C4-2B (cell line): ENCODE data around the gene LPP.

Experiments used
- H3K27ac ChIP-seq: fragments of 450-650 bp; 2 replicates; pipeline ENCODE4 v1.5.1; 2017
- CTCF ChIP-seq: fragments of 450-650 bp; conservative IDR thresholded peaks from 2 replicates; pipeline ENCODE4 v1.5.1; 2017; ENCODE audit warnings: mild to moderate bottlenecking
- ZFX ChIP-seq: fragments of 450-650 bp; IDR thresholded peaks from 2 replicates; pipeline ENCODE4 v1.6.1; 2017

The LPP gene

GRCh38 chr3:188113756-188114155, 40.2 kb upstream of the LPP start:
- TF ChIP-seq CTCF (no peak), ZFX (no peak)
- H3K27ac ChIP-seq: no peak overlapping the region

DNA sequence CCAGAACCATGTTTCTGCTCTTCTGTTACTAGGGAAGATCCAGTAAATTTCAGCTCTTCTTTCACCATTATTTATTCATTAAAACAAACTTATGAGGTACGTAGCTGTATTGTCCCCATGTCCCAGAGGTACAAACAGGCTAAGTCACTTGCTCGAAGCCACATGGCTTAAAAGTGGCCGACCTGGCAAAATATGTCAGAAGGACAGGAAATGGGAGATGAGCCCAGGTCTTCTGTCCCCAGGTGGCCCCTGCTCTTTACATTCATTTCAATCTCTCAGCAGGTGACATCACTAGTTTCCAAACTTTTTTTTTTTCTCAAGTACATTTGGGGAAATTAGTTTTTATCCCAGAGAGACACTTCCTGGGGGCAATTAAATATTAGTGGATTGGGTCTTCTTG, 34.1 kb upstream of the LPP start:
- TF ChIP-seq CTCF: no peak
- TF ChIP-seq ZFX: no peak
- H3K27ac ChIP-seq: no peak overlapping the region

DNA sequence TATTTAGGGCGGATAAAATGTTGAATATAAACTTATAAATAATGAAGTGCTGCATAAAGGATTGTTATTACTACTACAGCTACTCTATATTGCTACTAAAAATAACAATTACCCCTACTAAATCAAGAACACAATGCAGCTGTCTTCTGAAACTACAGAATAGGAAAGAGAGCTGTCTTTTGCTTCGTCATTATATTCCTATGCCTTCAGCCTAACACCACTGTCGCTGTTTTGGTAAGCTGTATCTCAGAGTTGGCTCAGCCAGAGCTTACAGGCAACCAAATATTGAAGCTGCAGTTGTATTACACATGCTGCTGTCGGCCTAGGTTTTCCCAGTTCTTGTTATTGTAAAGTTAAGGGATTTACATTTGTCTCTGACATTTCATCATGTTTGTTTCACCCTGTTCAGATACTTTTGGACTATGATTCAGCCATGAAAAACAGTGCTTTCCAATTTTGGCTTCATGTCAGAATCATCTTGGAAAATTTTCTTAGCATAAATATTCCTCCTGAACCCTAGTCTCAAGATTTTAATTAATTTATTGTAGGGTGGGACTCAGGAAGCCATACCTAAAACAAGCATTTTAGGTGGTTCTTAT, 31.3 kb upstream of the LPP start:
- TF ChIP-seq CTCF (no peak), ZFX (no peak)
- H3K27ac ChIP-seq: no peak overlapping the region

GRCh38 chr3:188123170-188123905, 30.6 kb upstream of the LPP start:
- no peak for TF ChIP-seq CTCF
- TF ChIP-seq ZFX: no peak
- H3K27ac ChIP-seq: no peak overlapping the region

GRCh38 chr3:188124184-188124583, 29.8 kb upstream of the LPP start:
- TF ChIP-seq ZFX (no peak), CTCF (no peak)

DNA sequence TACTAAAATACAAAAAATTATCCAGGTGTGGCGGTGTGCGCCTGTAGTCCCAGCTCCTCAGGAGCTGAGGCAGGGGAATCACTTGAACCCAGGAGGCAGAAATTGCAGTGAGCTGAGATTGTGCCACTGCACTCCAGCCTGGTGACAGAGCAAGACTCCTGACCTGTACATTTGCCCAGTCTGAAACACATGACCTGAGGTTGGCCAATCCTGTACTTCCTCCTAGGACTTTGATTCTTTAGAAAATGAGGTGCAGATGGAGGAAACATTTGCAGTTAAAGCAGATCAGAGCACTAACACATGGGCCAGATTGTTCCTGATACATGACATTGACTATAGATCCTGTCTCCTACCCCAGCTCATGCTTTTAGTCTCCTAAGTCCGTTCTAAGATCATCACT, 28.9 kb upstream of the LPP start:
- TF ChIP-seq ZFX: no peak
- no peak for TF ChIP-seq CTCF
- H3K27ac ChIP-seq: no peak overlapping the region

More at GRCh38 chr3:188124184-188124583, 29.8 kb upstream of the LPP start:
- no peak overlapping the region for H3K27ac ChIP-seq

DNA sequence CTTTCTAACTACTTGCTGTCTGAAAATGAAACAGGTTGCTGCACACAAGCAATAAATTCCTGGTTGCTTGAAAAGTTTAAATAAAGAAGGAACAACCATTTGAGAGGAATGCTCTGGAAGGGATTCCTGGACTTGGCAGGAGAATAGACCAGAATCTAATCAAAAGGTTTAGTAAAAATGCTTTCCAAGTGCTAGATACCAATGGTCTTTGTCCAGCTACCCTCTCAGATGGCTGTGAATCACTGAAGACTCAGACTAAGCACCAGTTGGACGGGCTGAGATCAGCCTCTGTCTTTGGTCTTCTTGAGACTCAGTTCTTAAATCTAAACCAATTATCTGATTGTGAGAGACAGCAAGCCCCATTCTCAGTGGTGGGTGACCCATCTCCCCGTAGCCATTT, 27.7 kb upstream of the LPP start:
- no peak for TF ChIP-seq CTCF
- TF ChIP-seq ZFX: no peak
- H3K27ac ChIP-seq: no peak overlapping the region
